Activated naive CD4-positive, alpha-beta T cell treated with anti-CD3 and anti-CD28 coated beads for 36 hours (primary cell): ENCODE measurements around the gene MYH7B. TPM values are rescaled to one million over a fixed set of nuclear protein-coding genes. Genes with fewer than 3 reads are reported as not detected.

Source experiments
- CTCF ChIA-PET: fragments of 350-600 bp; sonication (Branson Sonifier 250); formaldehyde crosslinking; loops from one replicate; lab custom pipeline; 2021; ENCODE audit warnings: antibody characterized with exemption; lab: Charles Lee
- DNase-seq: peaks from one replicate; pipeline ENCODE4 v3.0.0-alpha.2; 2020
- H3K27ac Mint-ChIP-seq: one replicate; pipeline ENCODE4 v1.8.0; 2021; ENCODE audit warnings: mild to moderate bottlenecking, mixed read lengths
- H3K27me3 Mint-ChIP-seq: one replicate; pipeline ENCODE4 v1.8.0; 2021; ENCODE audit warnings: low read depth, mixed read lengths
- H3K36me3 Mint-ChIP-seq: one replicate; pipeline ENCODE4 v1.8.0; 2021; ENCODE audit warnings: low read depth, mixed read lengths
- H3K4me1 Mint-ChIP-seq: one replicate; pipeline ENCODE4 v1.8.0; 2021; ENCODE audit warnings: low read depth, mixed read lengths
- H3K4me3 Mint-ChIP-seq: one replicate; pipeline ENCODE4 v1.8.0; 2021; ENCODE audit warnings: mild to moderate bottlenecking, moderate library complexity, mixed read lengths
- H3K9me3 Mint-ChIP-seq: one replicate; pipeline ENCODE4 v1.8.0; 2021; ENCODE audit warnings: mixed read lengths
- intact Hi-C: fragments of 100-400 bp; cut with micrococcal nuclease; formaldehyde crosslinking; loops from one replicate; pipeline ENCODE4 v1.15.1; 2023
- total RNA-seq, 2 experiments: library from RNA; stranded (reverse); gene quantifications; one replicate each; pipeline ENCODE4 v1.2.3, GENCODE V29; 2021

Gene MYH7B
- total RNA-seq, 2 experiments from 2014 or later = 0.20 to 0.86 TPM

DNA sequence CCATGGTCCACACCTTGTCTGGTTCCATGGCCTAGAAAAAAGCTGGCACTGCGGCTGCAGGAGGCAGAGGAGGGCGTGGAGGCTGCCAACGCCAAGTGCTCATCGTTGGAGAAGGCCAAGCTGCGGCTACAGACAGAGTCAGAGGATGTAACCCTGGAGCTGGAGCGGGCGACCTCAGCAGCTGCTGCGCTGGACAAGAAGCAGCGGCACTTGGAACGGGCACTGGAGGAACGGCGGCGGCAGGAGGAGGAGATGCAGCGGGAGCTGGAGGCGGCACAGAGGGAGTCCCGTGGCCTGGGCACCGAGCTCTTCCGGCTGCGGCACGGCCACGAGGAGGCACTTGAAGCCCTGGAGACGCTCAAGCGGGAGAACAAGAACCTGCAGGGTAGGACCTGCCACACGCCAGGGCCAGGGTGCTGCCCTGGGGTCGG lies 43.4 kb downstream of the MYH7B start:
- no peak overlapping the region for H3K4me3 Mint-ChIP-seq
- H3K9me3 Mint-ChIP-seq = no peaks in the 10 kb centered on the region
- no peaks in the 10 kb centered on the region for H3K4me1 Mint-ChIP-seq
- peaks cover 13% of the 10 kb centered on the region for H3K36me3 Mint-ChIP-seq
- intact Hi-C loops = no loop called here
- no peaks in the 10 kb centered on the region for H3K27me3 Mint-ChIP-seq
- no peak overlapping the region for H3K27ac Mint-ChIP-seq
- no peak for DNase-seq
- CTCF ChIA-PET = interaction anchor here (1.0 kb wide), 1 partner anchor 125 kb away, joined by 3 read pairs; no protein-coding TSS in a partner anchor

DNA sequence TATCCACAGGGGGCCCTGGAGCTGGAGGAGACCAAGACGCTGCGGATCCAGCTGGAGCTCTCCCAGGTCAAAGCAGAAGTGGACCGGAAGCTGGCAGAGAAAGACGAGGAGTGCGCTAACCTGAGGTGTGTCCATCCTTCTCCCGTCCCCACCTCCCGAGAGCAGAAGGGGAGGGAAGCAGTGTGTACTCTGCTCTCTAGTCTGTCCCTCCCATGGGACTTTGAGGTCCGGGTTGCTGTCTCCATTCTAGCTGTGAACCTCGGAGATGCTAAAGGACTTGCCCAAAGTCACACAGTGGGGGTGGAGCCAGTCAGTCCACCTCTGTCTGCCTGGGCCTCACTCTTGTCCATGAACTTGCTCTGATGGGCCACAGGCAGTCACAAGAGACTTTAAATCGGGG lies 44.1 kb downstream of the MYH7B start:
- peaks cover 18% of the 10 kb centered on the region for H3K36me3 Mint-ChIP-seq

DNA sequence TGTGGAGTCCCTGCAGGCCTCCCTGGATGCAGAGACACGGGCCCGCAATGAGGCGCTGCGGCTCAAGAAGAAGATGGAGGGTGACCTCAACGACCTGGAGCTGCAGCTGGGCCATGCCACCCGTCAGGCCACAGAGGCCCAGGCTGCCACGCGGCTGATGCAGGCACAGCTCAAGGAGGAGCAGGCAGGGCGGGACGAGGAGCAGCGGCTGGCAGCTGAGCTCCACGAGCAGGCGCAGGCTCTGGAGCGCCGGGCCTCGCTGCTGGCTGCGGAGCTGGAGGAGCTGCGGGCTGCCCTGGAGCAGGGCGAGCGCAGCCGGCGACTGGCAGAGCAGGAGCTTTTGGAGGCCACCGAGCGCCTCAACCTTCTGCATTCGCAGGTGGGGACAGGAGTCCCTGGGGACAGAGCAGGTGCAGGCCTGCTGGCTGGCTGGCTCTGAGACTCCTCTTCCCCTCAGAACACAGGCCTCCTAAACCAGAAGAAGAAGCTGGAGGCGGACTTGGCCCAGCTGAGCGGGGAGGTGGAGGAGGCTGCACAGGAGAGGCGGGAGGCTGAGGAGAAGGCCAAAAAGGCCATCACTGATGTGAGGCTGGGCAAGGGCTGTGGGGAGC lies 44.7 kb downstream of the MYH7B start:
- peak overlapping the region; percentile 18 for H3K27ac Mint-ChIP-seq
- intact Hi-C loops = no loop called here

More for the DNA sequence above, 44.1 kb downstream of the MYH7B start:
- Mint-ChIP-seq H3K27ac (no peak overlapping the region), H3K9me3 (no peaks in the 10 kb centered on the region), H3K27me3 (no peaks in the 10 kb centered on the region), H3K4me1 (no peaks in the 10 kb centered on the region), H3K4me3 (no peak overlapping the region)
- intact Hi-C loops = no loop called here
- no peak for DNase-seq
- CTCF ChIA-PET = no interaction called here

DNA sequence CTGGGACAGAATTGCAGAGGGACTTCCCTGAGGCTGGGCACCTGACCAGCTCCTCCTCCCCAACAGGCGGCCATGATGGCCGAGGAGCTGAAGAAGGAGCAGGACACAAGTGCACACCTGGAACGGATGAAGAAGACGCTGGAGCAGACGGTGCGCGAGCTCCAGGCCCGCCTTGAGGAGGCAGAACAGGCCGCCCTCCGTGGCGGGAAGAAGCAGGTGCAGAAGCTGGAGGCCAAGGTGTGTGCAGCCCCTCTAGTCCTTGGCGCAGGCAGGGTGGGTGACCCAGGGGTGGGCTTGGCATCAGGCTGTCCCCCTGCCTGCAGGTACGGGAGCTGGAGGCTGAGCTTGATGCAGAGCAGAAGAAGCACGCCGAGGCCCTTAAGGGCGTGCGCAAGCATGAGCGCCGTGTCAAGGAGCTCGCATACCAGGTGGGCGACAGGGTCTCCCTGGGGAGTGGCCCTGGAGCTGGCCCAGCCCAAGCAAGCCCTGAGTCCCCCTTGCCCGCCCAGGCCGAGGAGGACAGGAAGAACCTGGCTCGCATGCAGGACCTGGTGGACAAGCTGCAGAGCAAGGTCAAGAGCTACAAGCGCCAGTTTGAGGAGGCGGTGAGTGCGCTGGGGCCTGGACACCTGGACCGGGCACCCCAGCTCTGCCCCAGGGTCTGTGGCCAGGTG lies 45.4 kb downstream of the MYH7B start:
- Mint-ChIP-seq H3K27ac (peak overlapping the region; percentile 18), H3K4me3 (no peak overlapping the region), H3K9me3 (no peaks in the 10 kb centered on the region), H3K27me3 (no peaks in the 10 kb centered on the region), H3K4me1 (no peaks in the 10 kb centered on the region), H3K36me3 (peaks cover 17% of the 10 kb centered on the region)
- CTCF ChIA-PET = interaction anchor here (0.6 to 1.5 kb wide), 2 partner anchors 97 to 126 kb away, joined by 3 to 4 read pairs; no protein-coding TSS in a partner anchor
- intact Hi-C loops = no loop called here
- DNase-seq = no peak

More for the DNA sequence above, 44.7 kb downstream of the MYH7B start:
- DNase-seq = no peak
- Mint-ChIP-seq H3K9me3 (no peaks in the 10 kb centered on the region), H3K36me3 (peaks cover 18% of the 10 kb centered on the region), H3K27me3 (no peaks in the 10 kb centered on the region), H3K4me3 (no peak overlapping the region), H3K4me1 (no peaks in the 10 kb centered on the region)
- CTCF ChIA-PET = interaction anchor here (1.5 kb wide), 1 partner anchor 126 kb away, joined by 4 read pairs; no protein-coding TSS in a partner anchor

DNA sequence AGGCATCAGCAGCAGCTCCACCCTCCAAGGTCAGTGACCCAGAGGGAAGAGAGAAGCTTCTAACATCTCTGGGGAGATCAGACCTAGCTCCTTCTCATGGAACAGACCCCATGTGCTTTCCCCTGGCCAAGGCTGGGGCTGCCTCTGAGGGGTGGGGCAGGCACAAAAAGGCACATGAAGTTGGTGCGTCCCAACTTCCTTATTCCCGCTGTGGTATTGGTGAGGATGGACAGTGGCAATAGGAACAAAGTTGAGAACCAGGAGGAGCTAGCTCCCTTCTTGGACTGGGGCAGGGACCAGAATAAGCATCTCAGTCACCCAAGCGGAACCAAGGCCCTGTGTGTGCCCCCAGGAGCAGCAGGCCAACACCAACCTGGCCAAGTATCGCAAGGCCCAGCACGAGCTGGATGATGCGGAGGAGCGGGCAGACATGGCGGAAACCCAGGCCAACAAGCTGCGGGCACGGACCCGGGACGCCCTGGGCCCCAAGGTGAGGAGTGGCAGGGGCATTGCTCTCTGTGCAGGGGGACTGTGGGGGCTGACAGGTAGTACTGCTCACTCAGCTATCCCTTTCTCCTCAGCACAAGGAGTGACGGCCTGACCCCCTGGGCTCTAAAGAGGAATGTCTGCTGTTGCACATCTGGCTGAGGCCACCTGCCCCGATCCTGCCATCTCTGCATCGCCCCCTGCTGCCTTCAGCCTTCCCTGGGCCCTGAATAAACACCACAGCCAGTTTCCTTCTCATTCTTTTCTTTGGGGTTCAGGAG lies 46.1 kb downstream of the MYH7B start:
- Mint-ChIP-seq H3K4me3 (no peak overlapping the region), H3K9me3 (no peaks in the 10 kb centered on the region), H3K27me3 (no peaks in the 10 kb centered on the region), H3K27ac (no peak overlapping the region), H3K36me3 (peaks cover 17% of the 10 kb centered on the region), H3K4me1 (no peaks in the 10 kb centered on the region)
- CTCF ChIA-PET = interaction anchor here (0.6 to 1.5 kb wide), 3 partner anchors 98 to 127 kb away, joined by 3 to 4 read pairs (median 3); no protein-coding TSS in a partner anchor
- intact Hi-C loops = no loop called here
- DNase-seq = peak; percentile 33

DNA sequence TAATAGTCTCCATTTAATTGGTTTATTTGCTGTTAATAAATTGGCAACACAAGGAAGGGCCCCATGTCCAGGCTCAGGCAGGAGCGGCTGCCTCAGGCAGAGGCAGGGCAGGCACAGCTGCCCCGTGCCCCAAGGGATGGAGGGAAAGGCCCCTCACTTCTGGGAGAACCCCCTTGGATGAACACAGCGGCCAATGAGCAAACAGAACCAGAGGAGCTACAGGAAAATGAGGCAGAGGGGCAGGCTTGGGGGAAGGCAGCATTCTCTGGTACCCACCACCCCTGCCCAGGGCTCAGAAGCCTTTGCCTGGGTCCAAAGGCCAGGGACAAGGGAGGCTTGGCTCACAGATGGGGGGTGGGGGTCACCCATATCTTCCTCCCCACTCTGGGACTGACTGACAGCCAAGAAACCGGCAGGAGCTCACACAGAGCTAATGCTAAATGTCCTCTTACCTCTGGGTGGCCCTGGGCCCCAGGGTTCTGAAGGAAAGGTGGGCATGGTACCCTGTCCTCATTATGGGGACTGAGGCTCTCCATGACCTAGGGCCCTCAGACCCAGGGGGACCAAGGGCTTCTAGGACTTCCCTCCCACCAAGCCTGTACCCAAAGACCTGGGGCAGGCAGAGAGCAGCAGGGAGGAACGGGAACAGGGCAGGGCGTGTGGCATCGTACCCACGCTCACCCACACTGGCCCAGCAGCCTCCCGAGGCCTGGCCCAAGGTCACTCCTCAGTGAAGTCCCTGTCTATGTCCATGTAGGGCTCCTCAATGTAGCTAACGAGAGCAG lies 47.0 kb downstream of the MYH7B start:
- no peaks in the 10 kb centered on the region for H3K9me3 Mint-ChIP-seq
- intact Hi-C loops = no loop called here
- no peaks in the 10 kb centered on the region for H3K4me1 Mint-ChIP-seq
- CTCF ChIA-PET = no interaction called here
- no peak overlapping the region for H3K4me3 Mint-ChIP-seq
- no peak overlapping the region for H3K27ac Mint-ChIP-seq
- DNase-seq = no peak
- no peaks in the 10 kb centered on the region for H3K27me3 Mint-ChIP-seq
- H3K36me3 Mint-ChIP-seq = peaks cover 16% of the 10 kb centered on the region

DNA sequence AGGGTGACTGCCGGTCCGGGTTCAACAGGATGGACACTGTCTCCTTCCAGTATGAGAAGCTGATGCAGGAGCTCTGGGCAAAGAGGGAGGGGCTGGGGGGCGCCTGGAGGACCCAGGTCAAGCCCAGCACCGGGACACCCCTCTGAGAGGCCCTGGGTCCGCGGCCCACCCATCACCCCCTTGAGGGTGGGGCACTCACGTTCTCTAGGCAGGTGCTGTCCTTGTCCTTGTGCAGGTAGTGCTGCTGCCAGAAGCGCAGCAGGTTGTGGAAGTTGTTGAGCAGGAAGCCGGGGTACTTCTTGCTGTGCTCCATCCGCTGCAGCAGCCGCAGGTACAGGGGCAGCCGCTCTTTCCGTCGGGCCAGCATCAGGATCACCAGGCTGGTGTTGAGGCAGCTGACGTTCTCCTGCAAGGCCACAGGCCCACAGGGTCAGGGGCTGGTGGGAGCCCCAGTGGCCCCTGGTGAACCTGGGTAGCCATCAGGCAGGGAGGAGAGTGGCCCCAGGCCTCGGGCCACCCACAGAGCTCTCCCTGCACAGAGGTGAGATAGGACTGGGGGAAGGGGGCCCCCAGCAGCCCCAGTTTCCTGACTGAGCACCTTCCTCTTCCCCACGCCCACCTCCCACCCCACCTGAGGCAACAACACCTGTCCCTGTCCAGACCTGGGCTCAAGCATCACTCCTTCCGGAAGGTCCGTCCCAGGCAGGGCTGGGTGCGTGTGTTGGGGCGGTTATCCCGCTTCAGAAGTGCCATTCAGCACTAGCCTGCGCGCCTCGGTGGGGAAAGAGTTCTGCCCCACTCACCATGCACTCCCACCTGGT lies 47.8 kb downstream of the MYH7B start:
- no peaks in the 10 kb centered on the region for H3K4me1 Mint-ChIP-seq
- no peak overlapping the region for H3K27ac Mint-ChIP-seq
- intact Hi-C loops = no loop called here
- no peaks in the 10 kb centered on the region for H3K27me3 Mint-ChIP-seq
- no peak for DNase-seq
- peaks cover 15% of the 10 kb centered on the region for H3K36me3 Mint-ChIP-seq
- H3K9me3 Mint-ChIP-seq = no peaks in the 10 kb centered on the region
- H3K4me3 Mint-ChIP-seq = no peak overlapping the region
- CTCF ChIA-PET = no interaction called here

DNA sequence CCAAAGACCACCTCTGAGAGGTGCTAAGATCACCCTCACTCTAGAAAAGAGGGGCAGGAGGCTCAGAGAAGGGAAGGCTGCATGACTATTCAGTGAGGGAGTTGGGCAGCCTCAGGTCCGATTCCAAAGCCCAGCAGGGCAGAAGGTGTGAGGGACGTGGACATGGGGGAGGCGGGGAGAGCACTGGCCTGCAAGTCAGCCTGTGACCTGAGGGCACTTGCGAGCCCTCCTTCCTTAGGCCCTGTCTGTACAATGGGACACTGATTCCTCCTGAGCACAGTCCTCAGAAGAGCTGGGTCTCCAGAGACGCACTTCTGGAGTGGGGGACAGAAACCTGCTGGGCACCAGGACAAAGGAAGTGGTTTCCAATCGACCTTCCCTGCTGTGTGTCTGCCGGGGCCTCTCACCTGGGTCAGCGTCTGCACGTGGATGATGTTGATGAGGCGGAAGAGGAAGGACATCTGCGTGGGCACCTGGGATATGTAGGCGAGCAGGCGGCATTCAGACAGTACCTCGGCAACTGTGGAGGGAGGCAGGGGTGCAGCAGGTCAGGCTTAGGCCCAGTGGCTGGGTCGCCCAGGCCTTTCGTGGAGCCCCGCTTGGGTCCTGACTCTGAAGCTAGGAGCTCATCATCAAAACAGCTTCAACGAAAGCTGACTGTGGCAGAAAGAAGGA lies 48.5 kb downstream of the MYH7B start:
- no peak for DNase-seq
- no peak overlapping the region for H3K4me3 Mint-ChIP-seq
- H3K9me3 Mint-ChIP-seq = no peaks in the 10 kb centered on the region
- no peaks in the 10 kb centered on the region for H3K27me3 Mint-ChIP-seq
- CTCF ChIA-PET = no interaction called here
- H3K27ac Mint-ChIP-seq = no peak overlapping the region
- H3K36me3 Mint-ChIP-seq = peaks cover 14% of the 10 kb centered on the region
- intact Hi-C loops = no loop called here
- no peaks in the 10 kb centered on the region for H3K4me1 Mint-ChIP-seq

DNA sequence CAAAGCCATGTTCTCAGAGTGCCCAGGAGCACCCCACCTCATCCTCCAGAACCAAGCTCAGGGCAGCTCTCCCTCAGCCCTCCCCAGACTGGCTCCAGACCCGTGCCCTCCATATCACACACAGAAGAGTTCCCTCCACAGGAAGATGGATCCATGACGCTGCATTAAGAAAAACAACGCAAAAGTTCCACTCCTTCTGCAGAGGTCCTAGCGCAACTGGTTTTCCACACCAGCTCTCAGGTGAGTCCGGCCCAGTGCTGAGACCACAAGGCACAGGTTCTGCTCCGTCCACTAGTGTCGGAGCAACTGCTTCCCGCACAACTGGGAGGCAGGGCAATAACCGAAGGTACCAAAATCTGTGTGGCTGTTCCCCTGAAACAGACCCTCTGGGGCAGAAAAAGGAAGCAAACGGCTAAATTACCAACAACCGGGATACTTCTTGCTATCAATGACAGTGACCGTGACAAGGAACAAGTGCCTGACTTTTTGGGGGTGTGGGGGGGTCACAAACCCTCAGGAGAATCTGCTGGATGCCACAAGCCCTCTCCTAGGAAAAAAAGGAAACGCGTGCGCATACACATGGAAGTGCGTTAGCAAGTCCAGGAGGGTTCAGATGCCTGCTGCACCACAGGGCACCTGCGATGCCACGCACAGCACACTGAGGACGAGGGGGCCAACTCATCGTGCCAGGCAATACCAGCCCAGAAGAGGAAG lies 49.2 kb downstream of the MYH7B start:
- H3K4me1 Mint-ChIP-seq = no peaks in the 10 kb centered on the region
- peaks cover 12% of the 10 kb centered on the region for H3K36me3 Mint-ChIP-seq
- H3K4me3 Mint-ChIP-seq = no peak overlapping the region
- no peak overlapping the region for H3K27ac Mint-ChIP-seq
- H3K9me3 Mint-ChIP-seq = no peaks in the 10 kb centered on the region
- DNase-seq = no peak
- CTCF ChIA-PET = no interaction called here
- intact Hi-C loops = no loop called here
- no peaks in the 10 kb centered on the region for H3K27me3 Mint-ChIP-seq
